Ecto neural progenitor cell (in vitro differentiated cells): ENCODE data around the gene RPS6KB2.
"Not testable (repeated sequence)": the region's sequence is repeated elsewhere in the genome, so short reads cannot be mapped to it uniquely, and the experiment has no call there.

Source experiments
- DNase-seq: peaks from one replicate; pipeline ENCODE4 v3.0.0-alpha.2; 2018; ENCODE audit warnings: low spot score

The RPS6KB2 gene

DNA sequence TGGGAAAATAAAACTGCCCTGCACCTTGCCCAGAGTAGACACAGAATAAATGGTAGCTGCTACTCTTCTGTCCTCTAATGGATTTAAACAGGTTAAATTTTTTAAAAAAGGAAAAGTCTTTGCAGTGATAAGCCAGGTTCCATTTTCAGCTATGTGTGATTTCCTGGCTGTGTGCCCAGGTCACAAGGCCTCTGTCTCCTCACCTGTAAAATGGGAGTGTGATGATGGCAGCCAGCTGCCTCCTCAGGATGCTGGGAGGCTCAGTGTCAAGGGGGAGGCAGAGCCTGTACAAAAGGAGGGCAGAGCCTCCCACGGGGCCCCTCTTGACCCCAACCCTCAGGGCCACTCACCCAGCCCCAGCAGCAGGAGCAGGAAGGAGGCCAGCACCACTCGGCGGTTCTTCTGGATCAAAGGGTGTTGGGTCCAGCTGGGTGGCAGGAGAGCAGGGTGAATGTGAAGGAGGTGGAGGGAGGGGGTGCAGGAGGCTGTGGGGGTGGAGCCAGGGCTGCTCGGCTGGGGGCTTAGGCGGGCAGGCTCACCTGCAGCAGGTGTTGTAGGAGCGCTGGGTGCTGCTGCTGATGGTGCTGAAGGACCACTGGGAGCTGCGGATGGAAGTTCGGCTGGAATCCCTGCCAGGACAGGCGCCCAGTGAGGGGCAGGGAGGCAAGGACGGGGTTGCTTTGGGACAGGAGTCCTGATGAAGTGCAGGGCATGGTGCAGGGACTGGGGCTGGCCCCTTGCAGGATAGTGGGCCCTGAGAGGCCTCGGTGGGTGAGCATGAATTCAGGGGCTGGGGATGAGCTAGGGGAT lies 38.9 kb downstream of the RPS6KB2 start:
- DNase-seq = no peak

DNA sequence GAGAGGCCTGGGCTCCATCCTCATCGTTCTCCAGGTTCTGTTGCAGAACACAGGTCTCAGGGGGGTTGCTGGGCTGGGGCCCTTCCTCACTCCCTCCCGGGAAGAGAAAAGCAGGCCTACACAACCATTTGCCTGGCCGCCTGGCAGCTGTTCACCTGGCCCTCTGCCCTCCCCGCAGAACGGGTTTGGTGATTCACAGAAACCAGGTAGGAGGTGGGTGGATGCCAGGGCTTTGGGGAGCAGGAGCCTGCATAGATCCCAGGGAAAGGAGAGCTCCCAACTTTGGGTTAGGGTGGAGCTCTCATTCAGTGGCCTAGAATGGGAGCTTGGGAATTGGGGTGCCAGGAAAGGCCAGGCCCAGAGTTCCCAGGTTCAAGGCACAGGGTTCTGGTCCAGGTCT lies 39.8 kb downstream of the RPS6KB2 start:
- DNase-seq = no peak

DNA sequence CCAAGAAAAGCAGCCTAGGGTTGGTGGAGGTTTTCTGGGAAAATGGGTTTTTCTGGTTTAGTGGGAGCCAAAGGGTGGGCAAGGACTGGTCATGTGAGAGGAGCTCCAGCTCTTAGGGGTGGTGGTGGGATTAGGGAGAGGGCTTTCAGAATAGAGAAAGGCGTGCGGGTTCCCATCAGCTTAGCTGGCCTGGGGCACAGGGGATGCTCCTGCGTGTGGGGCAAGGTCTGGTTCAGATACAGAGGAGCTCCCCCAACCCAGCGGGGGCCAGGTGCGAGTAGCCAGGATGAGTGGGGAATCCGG lies 40.1 kb downstream of the RPS6KB2 start:
- DNase-seq = no peak

DNA sequence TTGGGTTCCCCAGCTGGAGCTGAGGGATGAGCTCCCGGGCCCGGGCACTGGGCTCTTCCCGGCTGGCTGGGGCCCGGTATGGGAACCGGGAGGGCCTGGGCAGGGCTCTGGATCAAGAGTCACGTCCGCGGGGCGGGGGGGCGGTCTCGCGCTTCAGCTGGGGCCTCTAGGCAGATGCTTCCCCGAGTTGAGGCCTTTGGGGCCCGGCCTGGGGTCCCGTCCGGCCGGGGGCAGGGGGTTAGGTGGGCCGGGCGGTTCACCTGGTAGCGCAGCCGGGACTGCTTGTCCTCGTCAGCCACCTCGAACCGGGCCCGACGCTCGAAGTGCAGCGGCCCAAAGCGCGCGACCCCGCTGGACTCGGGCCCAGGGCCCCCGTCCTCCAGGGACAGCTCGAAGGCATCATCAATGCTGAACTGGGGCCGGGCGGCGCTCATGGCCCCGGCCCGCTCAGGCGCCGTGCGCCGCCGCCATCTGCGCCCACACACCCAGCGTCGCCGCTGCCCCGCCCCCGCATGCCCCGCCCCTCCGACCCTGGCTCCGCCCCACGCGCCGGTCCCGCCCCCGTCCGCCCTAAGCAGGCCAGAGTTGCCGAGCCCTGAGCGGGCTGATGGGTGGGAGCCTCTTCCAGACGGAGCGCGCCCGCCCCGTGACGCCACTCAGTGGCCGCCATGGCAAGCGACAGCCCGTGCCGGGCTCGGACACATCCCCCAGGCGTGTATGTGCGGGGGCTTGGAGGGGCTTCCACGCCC lies 40.6 kb downstream of the RPS6KB2 start, which contains the start of gene TMEM134:
Gene TMEM134 (minus strand): TSS at position 493 of the 749 bp plus-strand sequence. CDS start 59 bp downstream, at position 434.
- DNase-seq = peak; percentile 96

DNA sequence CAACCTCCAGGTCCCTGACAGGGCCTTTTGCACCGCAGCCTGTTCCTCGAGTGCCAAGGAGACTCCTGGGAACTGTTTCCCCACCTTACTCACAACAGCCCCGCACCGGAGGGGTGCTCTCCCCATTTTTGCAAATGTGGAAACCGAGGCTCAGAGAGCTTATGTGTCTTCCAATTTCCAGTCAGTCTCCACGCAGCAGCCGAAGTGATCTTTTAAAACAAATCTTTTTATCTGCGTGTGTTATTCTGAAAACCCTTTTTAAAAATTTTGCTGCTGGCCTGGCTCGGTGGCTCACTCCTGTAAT lies 41.2 kb downstream of the RPS6KB2 start:
- no peak for DNase-seq

DNA sequence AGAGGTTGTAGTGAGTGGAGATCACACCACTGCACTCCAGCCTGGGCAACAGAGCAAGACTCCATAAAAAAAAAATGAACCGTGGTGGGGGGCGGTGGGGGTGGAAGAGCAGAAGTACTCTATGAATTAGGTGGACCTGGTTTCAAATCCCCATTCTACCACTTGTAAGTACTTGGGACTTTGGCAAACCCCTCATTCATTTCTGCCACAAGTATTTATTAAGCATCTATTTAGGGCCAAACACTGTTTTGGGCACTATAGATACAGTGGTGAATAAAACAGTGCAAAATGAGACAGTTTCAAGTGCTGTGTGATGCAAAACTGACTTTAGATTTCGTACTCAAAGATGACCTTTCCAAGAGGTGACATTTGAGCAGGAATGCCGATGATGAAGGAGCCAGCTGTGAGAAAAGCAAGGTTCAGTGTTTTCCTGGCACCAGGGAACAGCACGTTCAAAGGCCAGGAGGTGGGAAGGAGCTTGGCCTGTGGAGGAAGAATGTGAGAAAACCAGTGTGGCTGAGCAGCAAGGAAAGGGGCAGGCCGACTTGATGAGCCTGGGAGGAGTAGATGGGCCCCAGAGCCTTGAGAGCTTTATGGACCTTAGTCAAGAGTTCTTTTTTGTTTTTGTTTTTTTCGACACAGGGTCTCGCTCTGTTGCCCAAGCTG lies 42.2 kb downstream of the RPS6KB2 start:
- no peak for DNase-seq

DNA sequence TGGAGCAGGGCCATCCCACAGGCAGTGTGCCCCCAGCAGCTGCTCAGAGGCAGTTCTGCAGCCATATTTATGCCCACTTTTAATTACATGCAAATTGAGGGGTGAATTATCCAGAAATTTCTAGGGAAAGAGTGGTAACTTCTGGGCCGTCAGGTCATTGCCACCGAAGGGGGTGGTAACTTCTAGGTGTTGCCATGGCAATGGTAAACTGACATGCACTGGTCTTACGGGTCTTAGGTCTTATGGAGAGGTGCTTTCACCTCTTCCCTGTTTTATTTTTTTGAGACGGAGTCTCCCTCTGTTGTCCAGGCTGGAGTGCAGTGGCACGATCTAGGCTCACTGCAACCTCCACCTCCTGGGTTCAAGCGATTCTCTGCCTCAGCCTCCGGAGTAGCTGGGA lies 44.6 kb downstream of the RPS6KB2 start:
- no peak for DNase-seq

DNA sequence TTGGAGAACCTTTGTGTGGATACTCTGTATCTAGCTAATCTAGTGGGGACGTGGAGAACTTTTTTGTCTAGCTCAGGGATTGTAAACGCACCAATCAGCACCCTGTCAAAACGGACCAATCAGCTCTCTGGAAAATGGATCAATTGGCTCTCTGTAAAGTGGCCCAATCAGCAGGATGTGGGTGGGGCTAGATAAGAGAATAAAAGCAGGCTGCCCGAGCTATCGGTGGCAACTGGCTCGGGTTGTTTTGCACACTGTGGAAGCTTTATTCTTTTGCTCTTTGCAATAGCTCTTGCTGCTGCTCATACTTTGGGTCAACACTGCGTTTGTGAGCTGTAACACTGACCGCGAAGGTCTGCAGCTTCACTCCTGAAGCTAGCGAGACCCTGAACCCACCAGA lies 48.4 kb downstream of the RPS6KB2 start:
- not testable (repeated sequence) for DNase-seq

DNA sequence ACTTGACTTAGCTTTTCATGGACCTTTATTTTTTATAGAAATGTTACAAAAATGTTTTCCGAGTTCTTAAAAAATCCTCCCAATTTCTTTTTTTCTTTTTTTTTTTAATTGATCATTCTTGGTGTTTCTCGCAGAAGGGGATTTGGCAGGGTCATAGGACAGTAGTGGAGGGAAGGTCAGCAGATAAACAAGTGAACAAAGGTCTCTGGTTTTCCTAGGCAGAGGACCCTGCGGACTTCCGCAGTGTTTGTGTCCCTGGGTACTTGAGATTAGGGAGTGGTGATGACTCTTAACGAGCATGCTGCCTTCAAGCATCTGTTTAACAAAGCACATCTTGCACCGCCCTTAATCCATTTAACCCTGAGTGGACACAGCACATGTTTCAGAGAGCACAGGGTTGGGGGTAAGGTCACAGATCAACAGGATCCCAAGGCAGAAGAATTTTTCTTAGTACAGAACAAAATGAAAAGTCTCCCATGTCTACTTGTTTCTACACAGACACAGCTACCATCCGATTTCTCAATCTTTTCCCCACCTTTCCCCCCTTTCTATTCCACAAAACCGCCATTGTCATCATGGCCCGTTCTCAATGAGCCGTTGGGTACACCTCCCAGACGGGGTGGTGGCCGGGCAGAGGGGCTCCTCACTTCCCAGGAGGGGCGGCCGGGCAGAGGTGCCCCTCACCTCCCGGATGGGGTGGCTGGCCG lies 49.2 kb downstream of the RPS6KB2 start:
- not testable (repeated sequence) for DNase-seq

DNA sequence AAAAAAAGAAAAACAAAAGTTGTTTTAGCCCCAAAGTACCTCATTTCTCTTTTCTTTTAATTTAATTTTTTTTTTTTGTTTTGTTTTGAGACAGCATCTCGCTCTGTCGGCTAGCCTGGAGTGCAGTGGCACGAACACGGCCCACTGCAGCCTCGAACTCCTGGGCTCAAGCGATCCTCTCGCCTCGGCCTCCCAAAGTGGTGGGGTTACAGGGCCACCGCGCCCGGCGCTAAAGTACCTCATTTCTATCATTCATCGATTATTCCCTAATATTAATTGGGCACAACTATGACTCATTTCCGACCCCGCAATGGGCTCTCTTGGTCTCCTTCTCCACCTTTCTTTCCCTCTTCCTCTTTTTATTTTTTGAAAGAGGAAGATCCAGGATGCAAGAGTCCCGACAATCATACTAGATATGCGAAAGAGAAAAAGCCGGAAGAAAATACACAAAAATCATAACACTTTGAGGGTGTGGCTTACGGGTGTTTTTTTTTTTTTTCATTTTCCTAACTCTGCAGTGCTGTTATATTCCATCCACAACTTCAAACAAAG lies 54.1 kb downstream of the RPS6KB2 start:
- DNase-seq = no peak

DNA sequence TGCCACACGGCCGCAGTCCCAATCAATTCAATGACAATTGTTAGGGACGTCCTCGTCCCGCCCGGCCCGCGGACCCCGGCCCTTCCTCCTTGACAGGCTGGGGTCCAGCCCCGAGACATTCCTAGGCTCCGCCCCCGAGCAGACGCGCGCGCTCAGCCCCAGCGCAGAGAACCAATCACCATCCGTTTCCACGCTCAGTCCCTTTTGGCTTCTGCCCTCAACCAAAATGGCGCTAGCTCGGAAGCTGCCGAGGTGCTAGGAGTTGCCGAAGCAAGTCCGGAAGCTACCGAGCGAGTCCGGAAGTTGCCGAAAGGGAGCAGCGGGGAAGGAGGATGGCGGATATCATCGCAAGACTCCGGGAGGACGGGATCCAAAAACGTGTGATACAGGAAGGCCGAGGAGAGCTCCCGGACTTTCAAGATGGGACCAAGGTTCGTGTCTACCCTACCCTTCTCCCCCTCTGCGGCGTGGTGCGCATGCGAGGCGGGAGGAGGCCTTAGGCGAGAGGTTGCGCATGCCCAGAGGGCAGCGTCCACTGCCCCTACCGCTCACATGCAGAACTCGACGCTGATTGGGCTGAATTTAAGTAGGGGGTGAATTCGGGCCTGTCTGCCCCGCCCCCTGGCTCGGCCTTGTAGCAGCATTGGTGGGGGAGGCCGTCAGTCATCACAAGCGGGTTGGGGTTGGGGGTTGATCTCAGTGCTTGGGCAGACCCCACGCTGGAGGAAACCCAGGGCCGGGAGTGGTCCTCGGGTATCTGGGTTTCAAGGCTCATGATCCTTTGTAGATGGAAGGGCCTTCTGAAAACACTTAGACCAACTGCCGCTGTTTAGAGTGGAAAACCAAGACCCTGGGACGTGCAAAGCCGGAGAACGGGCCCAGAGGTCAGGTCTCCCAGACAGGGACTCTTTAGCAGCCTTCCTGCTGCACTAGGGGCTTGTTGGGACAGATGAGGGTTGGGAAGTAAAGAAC lies 54.8 kb downstream of the RPS6KB2 start, which contains the start of gene AIP:
Gene AIP (plus strand): TSS at position 200 of the 972 bp plus-strand sequence. CDS start 133 bp downstream, at position 333.
- peak; percentile 98 for DNase-seq

DNA sequence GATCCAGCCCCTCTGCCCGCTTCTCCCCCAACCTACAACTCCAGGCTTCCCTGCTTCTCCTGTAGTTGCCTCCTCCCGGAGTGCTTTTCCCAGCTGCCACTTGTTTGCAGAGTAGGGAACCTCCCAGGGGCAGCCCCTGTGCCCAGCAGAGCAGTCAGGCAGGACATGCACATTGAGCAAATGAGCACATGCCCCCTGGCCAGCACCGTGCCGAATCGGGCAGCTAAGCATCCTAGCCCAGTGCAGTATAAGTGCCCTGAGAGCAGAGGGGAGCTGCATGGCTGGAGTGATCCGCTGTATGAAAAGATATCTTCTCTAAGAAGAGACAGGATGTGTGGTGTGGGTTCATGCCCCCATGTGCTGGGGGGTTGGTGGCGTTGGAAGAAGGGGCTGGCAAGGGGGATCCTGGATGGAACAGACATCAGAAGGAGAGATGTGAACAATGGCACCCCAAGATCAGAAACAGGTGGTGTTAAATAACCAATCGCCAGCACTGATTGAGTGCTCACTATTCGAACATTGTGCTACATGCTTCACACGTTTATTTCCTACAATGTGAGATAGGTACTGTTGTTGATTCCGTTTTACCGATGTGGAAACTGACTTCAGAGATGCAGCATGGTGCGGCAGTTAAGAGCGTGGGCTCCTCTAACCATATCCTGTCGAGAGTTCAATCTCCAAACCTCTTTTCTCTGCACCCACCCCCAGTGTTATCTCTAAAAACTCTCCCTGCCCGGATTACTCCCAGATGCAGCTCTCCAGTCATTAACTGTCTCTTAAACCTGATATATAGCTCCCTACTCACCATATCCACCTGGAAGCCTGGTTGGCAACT lies 55.8 kb downstream of the RPS6KB2 start:
- no peak for DNase-seq

DNA sequence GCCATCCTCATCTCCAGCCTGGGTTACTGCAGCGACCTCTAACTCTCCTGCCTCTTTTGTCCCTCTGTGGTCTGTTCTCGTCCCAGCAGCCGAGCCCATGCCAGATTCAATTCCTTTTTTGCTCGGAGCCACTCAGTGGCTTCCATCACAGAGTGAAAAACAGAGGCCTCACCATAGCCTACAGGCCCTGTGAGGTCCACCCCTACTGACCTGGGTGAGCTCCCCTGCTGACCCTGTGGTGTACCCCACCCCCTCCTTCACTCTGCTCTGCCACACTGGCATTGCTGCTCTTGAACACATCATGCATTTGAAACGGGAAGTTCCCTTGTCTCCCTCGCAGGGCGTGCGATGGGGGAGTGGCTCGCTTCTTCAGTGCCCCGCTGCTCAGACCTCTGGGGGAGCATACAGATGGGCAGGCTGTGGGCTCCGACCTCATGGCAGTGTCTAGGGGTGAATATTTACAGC lies 56.6 kb downstream of the RPS6KB2 start:
- DNase-seq = no peak
